ENCODE results near the gene USP47. TPM values are rescaled to one million over a fixed set of nuclear protein-coding genes. Genes with fewer than 3 reads are reported as not detected.

Gene USP47
- total and polyA plus RNA-seq, 9 of the 15 experiments (the other 6 are each of a cell fraction or from before 2014, with no cell fraction given), result 13.1 to 63.6 (median 34.7) TPM

DNA sequence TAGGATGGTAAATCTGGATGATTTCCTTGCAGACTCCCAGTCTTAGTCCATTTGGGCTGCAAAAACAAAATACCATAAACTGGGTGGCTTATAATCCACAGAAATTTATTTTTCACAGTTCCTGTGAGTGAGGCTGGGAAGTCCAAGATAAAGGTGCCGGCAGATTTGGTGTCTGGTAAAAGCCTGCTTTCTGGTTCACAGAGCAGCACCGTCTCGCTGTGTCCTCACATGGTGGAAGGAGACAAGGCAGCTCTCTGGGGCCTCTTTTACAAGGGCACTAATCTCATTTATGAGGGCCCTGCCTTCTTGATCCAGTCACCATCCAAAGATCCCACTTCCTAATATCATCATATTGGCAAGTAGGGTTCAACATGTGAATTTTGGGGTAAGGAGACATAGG, 8.9 kb downstream of the USP47 start:
- Histone ChIP-seq H2AFZ (ENCODE audit: low read depth, low read length) (no peak overlapping the region), H3K9me3 (replicated peaks; ENCODE audit: control insufficient read depth, insufficient read depth, low read depth, low read length) (no peaks in the 10 kb centered on the region), H3K27ac (ENCODE audit: extremely low read depth, low read depth, low read length) (peak overlapping the region; percentile 8; the same call in 2 of the 3 replicates), H3K36me3 (ENCODE audit: control insufficient read depth, insufficient read depth, low read length) (peaks cover 3% of the 10 kb centered on the region; the same call in 1 of the 3 replicates), H4K20me1 (replicated peaks; ENCODE audit: control insufficient read depth, insufficient read depth, low read length) (peaks cover 11% of the 10 kb centered on the region; the same call in 1 of the 2 replicates), H3K4me3 (no peak overlapping the region), H3K27me3 (ENCODE audit: control insufficient read depth in 2 of 2, insufficient read depth in 2 of 2, low read length in 2 of 2) (no peaks in the 10 kb centered on the region), H3K4me2 (ENCODE audit: insufficient read depth, low read length) (peak overlapping the region; percentile 35), H3K9ac (ENCODE audit: insufficient read depth in 1 of 2, low read depth in 2 of 2, low read length in 2 of 2) (peak overlapping the region; percentile 8 to 63; a peak in 2 of 4 replicates), H3K9me1 (ENCODE audit: control insufficient read depth, insufficient read depth, low read length) (no peaks in the 10 kb centered on the region), H3K4me1 (replicated peaks in 1 of 2; ENCODE audit: control insufficient read depth in 2 of 2, insufficient read depth in 2 of 2, low read length in 2 of 2) (peaks cover 10 to 43% of the 10 kb centered on the region in 2 experiments; a peak in 4 of 5 replicates), H3K79me2 (ENCODE audit: control insufficient read depth, insufficient read depth, low read length) (peaks cover 98% of the 10 kb centered on the region)
- intact Hi-C loops (cut with micrococcal nuclease), result no loop called here
- POLR2A ChIA-PET, result interaction anchor here (1.0 to 2.0 kb wide), 3 partner anchors 8 to 39 kb away, joined by 3 to 8 read pairs (median 4); no protein-coding TSS in a partner anchor
- FAIRE-seq, result peak; percentile 35
- CTCF ChIA-PET (ENCODE audit: low intra/inter-chr PET ratio), result no interaction called here
- peak; percentile 66 for ATAC-seq
- TF ChIP-seq, protein P1, sequence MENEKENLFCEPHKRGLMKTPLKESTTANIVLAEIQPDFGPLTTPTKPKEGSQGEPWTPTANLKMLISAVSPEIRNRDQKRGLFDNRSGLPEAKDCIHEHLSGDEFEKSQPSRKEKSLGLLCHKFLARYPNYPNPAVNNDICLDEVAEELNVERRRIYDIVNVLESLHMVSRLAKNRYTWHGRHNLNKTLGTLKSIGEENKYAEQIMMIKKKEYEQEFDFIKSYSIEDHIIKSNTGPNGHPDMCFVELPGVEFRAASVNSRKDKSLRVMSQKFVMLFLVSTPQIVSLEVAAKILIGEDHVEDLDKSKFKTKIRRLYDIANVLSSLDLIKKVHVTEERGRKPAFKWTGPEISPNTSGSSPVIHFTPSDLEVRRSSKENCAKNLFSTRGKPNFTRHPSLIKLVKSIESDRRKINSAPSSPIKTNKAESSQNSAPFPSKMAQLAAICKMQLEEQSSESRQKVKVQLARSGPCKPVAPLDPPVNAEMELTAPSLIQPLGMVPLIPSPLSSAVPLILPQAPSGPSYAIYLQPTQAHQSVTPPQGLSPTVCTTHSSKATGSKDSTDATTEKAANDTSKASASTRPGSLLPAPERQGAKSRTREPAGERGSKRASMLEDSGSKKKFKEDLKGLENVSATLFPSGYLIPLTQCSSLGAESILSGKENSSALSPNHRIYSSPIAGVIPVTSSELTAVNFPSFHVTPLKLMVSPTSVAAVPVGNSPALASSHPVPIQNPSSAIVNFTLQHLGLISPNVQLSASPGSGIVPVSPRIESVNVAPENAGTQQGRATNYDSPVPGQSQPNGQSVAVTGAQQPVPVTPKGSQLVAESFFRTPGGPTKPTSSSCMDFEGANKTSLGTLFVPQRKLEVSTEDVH (IDR thresholded peaks at IDR 0.05; ENCODE audit: low read depth, partially characterized antibody), result no peak
- TF ChIP-seq GTF2F1 (IDR thresholded peaks at IDR 0.05; ENCODE audit: low read depth, low read length) (no peak), ARID1B (IDR thresholded peaks at IDR 0.05) (0 out of 2 replicates have a peak, but pooled peaks have one; percentile 16), L3MBTL2 (IDR thresholded peaks at IDR 0.05) (peak; percentile 21; the same call in 1 of the 2 replicates), ZNF699 (CRISPR knock-in tag; IDR thresholded peaks at IDR 0.05; ENCODE audit: insufficient replicate concordance) (no peak)
- peak in 1 of 4 experiments; percentile 64 for DNase-seq (ENCODE audit: extremely low read depth in 1 of 4, low spot score in 3 of 4)
- WGBS (ENCODE audit: insufficient coverage, low coverage, missing lambda C conversion rate), result 7% methylated on average over 3 of the region's 3 CpGs
- BruUV-seq (replicated peaks), result no TSS peak
- in situ Hi-C loops (cut with MboI), result no loop called here
